Measurements from ENCODE around the gene ARL17B.
"Not testable (repeated sequence)": the region's sequence is repeated elsewhere in the genome, so short reads cannot be mapped to it uniquely, and the experiment has no call there.

DNA sequence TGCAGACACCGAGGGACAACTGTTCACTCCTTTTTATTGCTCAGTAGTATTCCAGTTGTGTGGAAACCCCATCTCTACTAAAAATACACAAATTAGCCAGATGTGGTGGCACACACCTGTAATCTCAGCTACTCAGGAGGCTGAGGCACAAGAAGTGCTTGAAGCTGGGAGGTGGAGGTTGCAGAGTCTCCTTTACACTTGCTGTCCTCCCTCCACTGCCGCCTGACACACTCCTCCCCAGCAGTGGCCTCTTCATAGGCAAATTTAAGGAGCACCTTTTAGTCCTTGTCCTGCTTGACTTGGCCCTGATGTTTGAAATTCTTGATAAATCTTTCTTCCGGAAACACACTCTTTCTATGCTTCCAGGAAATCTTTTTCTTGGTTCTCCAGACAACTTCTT is 112.4 kb downstream of the ARL17B start:
- TF ChIP-seq, protein P1, sequence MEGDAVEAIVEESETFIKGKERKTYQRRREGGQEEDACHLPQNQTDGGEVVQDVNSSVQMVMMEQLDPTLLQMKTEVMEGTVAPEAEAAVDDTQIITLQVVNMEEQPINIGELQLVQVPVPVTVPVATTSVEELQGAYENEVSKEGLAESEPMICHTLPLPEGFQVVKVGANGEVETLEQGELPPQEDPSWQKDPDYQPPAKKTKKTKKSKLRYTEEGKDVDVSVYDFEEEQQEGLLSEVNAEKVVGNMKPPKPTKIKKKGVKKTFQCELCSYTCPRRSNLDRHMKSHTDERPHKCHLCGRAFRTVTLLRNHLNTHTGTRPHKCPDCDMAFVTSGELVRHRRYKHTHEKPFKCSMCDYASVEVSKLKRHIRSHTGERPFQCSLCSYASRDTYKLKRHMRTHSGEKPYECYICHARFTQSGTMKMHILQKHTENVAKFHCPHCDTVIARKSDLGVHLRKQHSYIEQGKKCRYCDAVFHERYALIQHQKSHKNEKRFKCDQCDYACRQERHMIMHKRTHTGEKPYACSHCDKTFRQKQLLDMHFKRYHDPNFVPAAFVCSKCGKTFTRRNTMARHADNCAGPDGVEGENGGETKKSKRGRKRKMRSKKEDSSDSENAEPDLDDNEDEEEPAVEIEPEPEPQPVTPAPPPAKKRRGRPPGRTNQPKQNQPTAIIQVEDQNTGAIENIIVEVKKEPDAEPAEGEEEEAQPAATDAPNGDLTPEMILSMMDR (IDR thresholded peaks at IDR 0.05; ENCODE audit: low read depth, low read length, poor library complexity, severe bottlenecking) = not testable (repeated sequence)
- not testable (repeated sequence) for TF ChIP-seq EZH2phosphoT487 (IDR thresholded peaks at IDR 0.05; ENCODE audit: borderline replicate concordance, low read length)
